DMS79 (cell line): Measurements from ENCODE around the gene HCRTR1.

Experiments
- DNase-seq: peaks from one replicate; lab custom pipeline; 2025; lab: John Stamatoyannopoulos, UW

Gene HCRTR1

GRCh38 chr1:31667065-31667785 is 49.7 kb downstream of the HCRTR1 start:
- DNase-seq: no peak

- no peak for DNase-seq
Measured at GRCh38 chr1:31668303-31668883, 50.9 kb downstream of the HCRTR1 start.

- no peak for DNase-seq
Measured at GRCh38 chr1:31669433-31669785, 51.9 kb downstream of the HCRTR1 start.

GRCh38 chr1:31669786-31670592 is 52.5 kb downstream of the HCRTR1 start:
- DNase-seq: peak; percentile 95

- DNase-seq: no peak
Measured at GRCh38 chr1:31670593-31670964, 53.1 kb downstream of the HCRTR1 start.

- DNase-seq: no peak
Measured at GRCh38 chr1:31671147-31671546, 53.7 kb downstream of the HCRTR1 start.

GRCh38 chr1:31671561-31672201 is 54.2 kb downstream of the HCRTR1 start:
- no peak for DNase-seq

GRCh38 chr1:31672986-31673385 is 55.5 kb downstream of the HCRTR1 start:
- DNase-seq: no peak

GRCh38 chr1:31673433-31673832 is 55.9 kb downstream of the HCRTR1 start:
- no peak for DNase-seq

- DNase-seq: peak; percentile 63
Measured at GRCh38 chr1:31674626-31675025, 57.1 kb downstream of the HCRTR1 start.

- no peak for DNase-seq
Measured at GRCh38 chr1:31675161-31675560, 57.7 kb downstream of the HCRTR1 start.

- no peak for DNase-seq
Measured at GRCh38 chr1:31675756-31676155, 58.3 kb downstream of the HCRTR1 start.
